Smooth muscle cell (in vitro differentiated cells): ENCODE data around the gene PTGES. TPM values are rescaled to one million over a fixed set of nuclear protein-coding genes. Genes with fewer than 3 reads are reported as not detected.
"Not testable (repeated sequence)": the region's sequence is repeated elsewhere in the genome, so short reads cannot be mapped to it uniquely, and the experiment has no call there.

ENCODE experiments used
- DNase-seq: peaks from one replicate; lab custom pipeline; 2025; ENCODE audit not compliant: unreplicated experiment; lab: John Stamatoyannopoulos, UW
- H2AFZ ChIP-seq: fragments of 200-600 bp; sonication (generic); 2 replicates; pipeline ENCODE4 v1.6.0; 2016; ENCODE audit warnings: antibody characterized with exemption, low read depth, mild to moderate bottlenecking
- H3F3A ChIP-seq: fragments of 200-600 bp; sonication (generic); 2 replicates; pipeline ENCODE4 v1.6.0; 2017; ENCODE audit warnings: antibody characterized with exemption, low read depth
- H3K27ac ChIP-seq: fragments of 200-600 bp; sonication (generic); 2 replicates; pipeline ENCODE4 v1.5.1; 2016; ENCODE audit warnings: low read depth, mild to moderate bottlenecking
- H3K27me3 ChIP-seq: fragments of 200-600 bp; sonication (generic); 2 replicates; pipeline ENCODE4 v1.6.1; 2016; ENCODE audit warnings: low read depth, mild to moderate bottlenecking
- H3K36me3 ChIP-seq: fragments of 200-600 bp; sonication (generic); 2 replicates; pipeline ENCODE4 v1.5.1; 2016; ENCODE audit warnings: low read depth
- H3K4me1 ChIP-seq: fragments of 200-600 bp; sonication (generic); 2 replicates; pipeline ENCODE4 v1.5.1; 2016; ENCODE audit warnings: low read depth
- H3K4me2 ChIP-seq: fragments of 200-600 bp; sonication (generic); 2 replicates; pipeline ENCODE4 v1.6.0; 2016; ENCODE audit warnings: mild to moderate bottlenecking
- H3K4me3 ChIP-seq: fragments of 200-600 bp; sonication (generic); 2 replicates; pipeline ENCODE4 v1.5.1; 2016; ENCODE audit warnings: mild to moderate bottlenecking
- H3K79me2 ChIP-seq: fragments of 200-600 bp; sonication (generic); 2 replicates; pipeline ENCODE4 v1.6.0; 2016; ENCODE audit warnings: low read depth, mild to moderate bottlenecking
- H3K9ac ChIP-seq: fragments of 200-600 bp; sonication (generic); 2 replicates; pipeline ENCODE4 v1.6.0; 2016; ENCODE audit warnings: low read depth
- H3K9me3 ChIP-seq: fragments of 200-600 bp; sonication (generic); replicated peaks from 2 replicates; pipeline ENCODE4 v1.5.1; 2016; ENCODE audit warnings: low read depth
- H4K20me1 ChIP-seq: fragments of 200-600 bp; sonication (generic); 2 replicates; pipeline ENCODE4 v1.6.0; 2016; ENCODE audit warnings: low read depth
- CTCF ChIP-seq: fragments of 200-600 bp; sonication (generic); IDR thresholded peaks from 2 replicates; pipeline ENCODE4 v1.5.1; 2017; ENCODE audit warnings: borderline replicate concordance, mild to moderate bottlenecking, antibody characterized with exemption; ENCODE audit not compliant: insufficient read depth, poor library complexity, severe bottlenecking
- WGBS: methylation state at CpG from one replicate; pipeline ENCODE4 v1.1.7; 2016; ENCODE audit warnings: low lambda C conversion rate; 5-methylcytosine and 5-hydroxymethylcytosine counted together
- polyA plus RNA-seq: library from polyadenylated mRNA; unstranded; fragments of >200 nt; fragmentation: Nextera tagmentation; extraction: Ambion mirVana; gene quantifications from 2 replicates; pipeline ENCODE4 v1.2.1, GENCODE V29; 2016
- total RNA-seq: library from RNA; depleted of rRNA; stranded (reverse); fragments of >200 nt; gene quantifications from 2 replicates; pipeline ENCODE4 v1.2.3, GENCODE V29; 2014

Gene PTGES
- total and polyA plus RNA-seq, 2 experiments from 2014 or later = 49.5 to 69.6 TPM

- no peak overlapping the region for H2AFZ ChIP-seq
- no peaks in the 10 kb centered on the region for H3K9me3 ChIP-seq
Measured at GRCh38 chr9:129749575-129749974, 3.3 kb downstream of the PTGES start.

GRCh38 chr9:129749052-129749451 lies 3.8 kb downstream of the PTGES start:
- 86% methylated on average over 4 of the region's 4 CpGs for WGBS
- H3F3A ChIP-seq = peaks cover 19% of the 10 kb centered on the region
- H3K27me3 ChIP-seq, H3K9me3 ChIP-seq, H3K36me3 ChIP-seq, H3K4me3 ChIP-seq, H3K4me2 ChIP-seq, H4K20me1 ChIP-seq, DNase-seq, H3K79me2 ChIP-seq, H2AFZ ChIP-seq: not testable (repeated sequence)
- peak overlapping the region; percentile 70 for H3K9ac ChIP-seq
- H3K27ac ChIP-seq = peak overlapping the region; percentile 91
- peaks cover 14% of the 10 kb centered on the region for H3K4me1 ChIP-seq

More at GRCh38 chr9:129749575-129749974, 3.3 kb downstream of the PTGES start:
- Histone ChIP-seq H3K27me3 (no peaks in the 10 kb centered on the region), H3K4me1 (peaks cover 14% of the 10 kb centered on the region), H3K4me3 (no peak overlapping the region), H3K79me2 (peaks cover 5% of the 10 kb centered on the region), H3K27ac (peak overlapping the region; percentile 91), H3K9ac (peak overlapping the region; percentile 70), H3K36me3 (no peaks in the 10 kb centered on the region), H3K4me2 (peak overlapping the region; percentile 14), H3F3A (peaks cover 19% of the 10 kb centered on the region), H4K20me1 (no peaks in the 10 kb centered on the region)
- TF ChIP-seq CTCF = no peak
- WGBS = 74% methylated on average over 6 of the region's 6 CpGs
- no peak for DNase-seq

GRCh38 chr9:129748249-129748648 lies 4.6 kb downstream of the PTGES start:
- no peak for DNase-seq
- Histone ChIP-seq H3K9me3 (no peaks in the 10 kb centered on the region), H2AFZ (no peak overlapping the region), H3K79me2 (peaks cover 5% of the 10 kb centered on the region), H3F3A (peaks cover 19% of the 10 kb centered on the region), H3K36me3 (no peaks in the 10 kb centered on the region), H3K9ac (no peak overlapping the region), H3K27ac (peak overlapping the region; percentile 91), H3K4me1 (peaks cover 16% of the 10 kb centered on the region), H4K20me1 (no peaks in the 10 kb centered on the region), H3K4me3 (no peak overlapping the region), H3K4me2 (no peak overlapping the region), H3K27me3 (no peaks in the 10 kb centered on the region)
- TF ChIP-seq CTCF = no peak
- 73% methylated on average over 5 of the region's 5 CpGs for WGBS

- DNase-seq = no peak
- Histone ChIP-seq H3K9ac (no peak overlapping the region), H3K36me3 (no peaks in the 10 kb centered on the region), H2AFZ (no peak overlapping the region), H3K9me3 (no peaks in the 10 kb centered on the region), H3F3A (peaks cover 9% of the 10 kb centered on the region), H3K79me2 (no peaks in the 10 kb centered on the region), H3K4me2 (no peak overlapping the region), H3K27ac (peak overlapping the region; percentile 48), H3K27me3 (no peaks in the 10 kb centered on the region), H4K20me1 (no peaks in the 10 kb centered on the region), H3K4me3 (no peak overlapping the region), H3K4me1 (peaks cover 5% of the 10 kb centered on the region)
- TF ChIP-seq CTCF = no peak
- WGBS = 68% methylated on average over 9 of the region's 9 CpGs
Measured at GRCh38 chr9:129746092-129746777, 6.6 kb downstream of the PTGES start.
